ENCODE data around the gene NDUFV3.
"Not testable (repeated sequence)": the region's sequence is repeated elsewhere in the genome, so short reads cannot be mapped to it uniquely, and the experiment has no call there.

Gene NDUFV3

GRCh38 chr21:42892931-42893755, at the start of gene NDUFV3:
Gene NDUFV3 (plus strand): TSS chr21:42893309. CDS start chr21:42893334, 25 bp downstream.
- DNase-seq (ENCODE audit: extremely low spot score, insufficient read length, low read depth) (peak; percentile 98), FAIRE-seq (peak; percentile 98)

GRCh38 chr21:42844411-42845113, 48.5 kb upstream of the NDUFV3 start:
- DNase-seq (ENCODE audit: extremely low spot score, insufficient read length, low read depth): no peak
- no peak for FAIRE-seq

GRCh38 chr21:42845296-42845965, 47.7 kb upstream of the NDUFV3 start:
- DNase-seq (ENCODE audit: extremely low spot score, insufficient read length, low read depth): no peak
- no peak for FAIRE-seq

- FAIRE-seq: no peak
- no peak for DNase-seq (ENCODE audit: extremely low spot score, insufficient read length, low read depth)
These were observed 46.9 kb upstream of the NDUFV3 start for GRCh38 chr21:42846221-42846620.

- DNase-seq (ENCODE audit: extremely low spot score, insufficient read length, low read depth) (no peak), FAIRE-seq (no peak)
These were observed 45.9 kb upstream of the NDUFV3 start for GRCh38 chr21:42847051-42847707.

- FAIRE-seq: no peak
- no peak for DNase-seq (ENCODE audit: extremely low spot score, insufficient read length, low read depth)
These were observed 45.4 kb upstream of the NDUFV3 start for GRCh38 chr21:42847726-42848125.

GRCh38 chr21:42848144-42848931, 44.8 kb upstream of the NDUFV3 start:
- FAIRE-seq; DNase-seq (ENCODE audit: extremely low spot score, insufficient read length, low read depth): not testable (repeated sequence)

- FAIRE-seq (no peak), DNase-seq (ENCODE audit: extremely low spot score, insufficient read length, low read depth) (no peak)
These were observed 44.0 kb upstream of the NDUFV3 start for GRCh38 chr21:42848932-42849758.

GRCh38 chr21:42849759-42850412, 43.2 kb upstream of the NDUFV3 start:
- FAIRE-seq: no peak
- DNase-seq (ENCODE audit: extremely low spot score, insufficient read length, low read depth): no peak

GRCh38 chr21:42850463-42850862, 42.6 kb upstream of the NDUFV3 start:
- FAIRE-seq: no peak
- no peak for DNase-seq (ENCODE audit: extremely low spot score, insufficient read length, low read depth)

GRCh38 chr21:42850866-42851391, 42.2 kb upstream of the NDUFV3 start:
- peak; percentile 18 for FAIRE-seq
- peak; percentile 35 for DNase-seq (ENCODE audit: extremely low spot score, insufficient read length, low read depth)

- FAIRE-seq (no peak), DNase-seq (ENCODE audit: extremely low spot score, insufficient read length, low read depth) (no peak)
These were observed 41.1 kb upstream of the NDUFV3 start for GRCh38 chr21:42851812-42852665.

- no peak for FAIRE-seq
These were observed 40.1 kb upstream of the NDUFV3 start for GRCh38 chr21:42852925-42853570.

GRCh38 chr21:42853621-42854020, 39.5 kb upstream of the NDUFV3 start:
- DNase-seq (ENCODE audit: extremely low spot score, insufficient read length, low read depth) (no peak), FAIRE-seq (no peak)

More at GRCh38 chr21:42852925-42853570, 40.1 kb upstream of the NDUFV3 start:
- DNase-seq (ENCODE audit: extremely low spot score, insufficient read length, low read depth): no peak

- no peak for DNase-seq (ENCODE audit: extremely low spot score, insufficient read length, low read depth)
- FAIRE-seq: no peak
These were observed 38.7 kb upstream of the NDUFV3 start for GRCh38 chr21:42854246-42855010.

All from GM18507 (cell line).